ENCODE data around the gene AGXT2. TPM values are rescaled to one million over a fixed set of nuclear protein-coding genes. Genes with fewer than 3 reads are reported as not detected.

Gene AGXT2
- total and polyA plus RNA-seq, 2 donors (not counting 3 experiments of a cell fraction or from before 2014, with no cell fraction given) = not detected

DNA sequence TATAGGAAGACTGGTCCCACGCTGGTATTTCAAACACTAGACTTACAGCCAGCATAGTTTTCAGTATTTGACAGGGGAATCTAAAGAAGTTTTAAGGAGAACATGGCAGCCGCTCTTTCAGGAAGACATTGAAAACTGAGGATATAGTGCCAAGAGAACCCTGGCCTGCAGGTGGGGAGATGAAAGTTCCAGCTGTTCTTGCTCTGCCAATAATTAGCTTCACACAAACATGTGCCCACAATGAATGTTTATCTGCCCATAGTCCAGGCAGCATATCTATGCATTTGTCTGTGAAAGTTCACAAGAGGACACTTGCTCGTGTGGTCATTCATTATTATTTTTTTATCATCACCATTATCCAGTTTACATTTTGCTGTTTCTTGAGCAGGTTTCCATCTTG lies 47.6 kb upstream of the AGXT2 start:
- no peak overlapping the region for H2AFZ ChIP-seq (ENCODE audit: low read depth, low read length)
- H4K20me1 ChIP-seq (replicated peaks; ENCODE audit: control insufficient read depth, extremely low read depth, insufficient read depth, low read length) = no peaks in the 10 kb centered on the region
- BruUV-seq (replicated peaks) = no TSS peak
- TF ChIP-seq POLR2AphosphoS5 (IDR thresholded peaks at IDR 0.05; ENCODE audit: insufficient read depth, low read depth, low read length) = no peak
- no peak for TF ChIP-seq EZH2 (IDR thresholded peaks at IDR 0.05; ENCODE audit: borderline replicate concordance, low read depth, low read length, severe bottlenecking)
- TF ChIP-seq FOS (IDR thresholded peaks at IDR 0.05; ENCODE audit: borderline replicate concordance, insufficient read depth, low read length) = no peak
- TF ChIP-seq, protein P1, sequence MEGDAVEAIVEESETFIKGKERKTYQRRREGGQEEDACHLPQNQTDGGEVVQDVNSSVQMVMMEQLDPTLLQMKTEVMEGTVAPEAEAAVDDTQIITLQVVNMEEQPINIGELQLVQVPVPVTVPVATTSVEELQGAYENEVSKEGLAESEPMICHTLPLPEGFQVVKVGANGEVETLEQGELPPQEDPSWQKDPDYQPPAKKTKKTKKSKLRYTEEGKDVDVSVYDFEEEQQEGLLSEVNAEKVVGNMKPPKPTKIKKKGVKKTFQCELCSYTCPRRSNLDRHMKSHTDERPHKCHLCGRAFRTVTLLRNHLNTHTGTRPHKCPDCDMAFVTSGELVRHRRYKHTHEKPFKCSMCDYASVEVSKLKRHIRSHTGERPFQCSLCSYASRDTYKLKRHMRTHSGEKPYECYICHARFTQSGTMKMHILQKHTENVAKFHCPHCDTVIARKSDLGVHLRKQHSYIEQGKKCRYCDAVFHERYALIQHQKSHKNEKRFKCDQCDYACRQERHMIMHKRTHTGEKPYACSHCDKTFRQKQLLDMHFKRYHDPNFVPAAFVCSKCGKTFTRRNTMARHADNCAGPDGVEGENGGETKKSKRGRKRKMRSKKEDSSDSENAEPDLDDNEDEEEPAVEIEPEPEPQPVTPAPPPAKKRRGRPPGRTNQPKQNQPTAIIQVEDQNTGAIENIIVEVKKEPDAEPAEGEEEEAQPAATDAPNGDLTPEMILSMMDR (IDR thresholded peaks at IDR 0.05; ENCODE audit: extremely low read depth in 1 of 2, insufficient read depth in 1 of 2, low read depth in 1 of 2, low read length in 2 of 2) = no peak
- TF ChIP-seq, protein P2, sequence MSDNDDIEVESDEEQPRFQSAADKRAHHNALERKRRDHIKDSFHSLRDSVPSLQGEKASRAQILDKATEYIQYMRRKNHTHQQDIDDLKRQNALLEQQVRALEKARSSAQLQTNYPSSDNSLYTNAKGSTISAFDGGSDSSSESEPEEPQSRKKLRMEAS (IDR thresholded peaks at IDR 0.05; ENCODE audit: insufficient read depth, insufficient read length) = no peak
- no peak for TF ChIP-seq POLR2A (IDR thresholded peaks at IDR 0.05; ENCODE audit: low read depth, low read length)
- no peak for TF ChIP-seq MYC (IDR thresholded peaks at IDR 0.05; ENCODE audit: low read depth, low read length)
- no peak for TF ChIP-seq GATA2 (IDR thresholded peaks at IDR 0.05; ENCODE audit: insufficient read depth, insufficient read length, low read depth, low read length)
- no peak for TF ChIP-seq JUN (IDR thresholded peaks at IDR 0.05; ENCODE audit: borderline replicate concordance, insufficient read depth, insufficient read length, low read depth)
- no peak overlapping the region for H3K27ac ChIP-seq (ENCODE audit: insufficient read depth, low read depth, low read length)
- H3K9me1 ChIP-seq (replicated peaks; ENCODE audit: control insufficient read depth, extremely low read depth, insufficient read depth, low read length) = no peaks in the 10 kb centered on the region
- intact Hi-C loops (cut with micrococcal nuclease) = no loop called here
- POLR2A ChIA-PET = no interaction called here
- H3K4me1 ChIP-seq (ENCODE audit: control insufficient read depth, extremely low read depth, insufficient read depth, low read length) = no peaks in the 10 kb centered on the region
- H3K4me2 ChIP-seq (ENCODE audit: insufficient read depth, low read length) = no peak overlapping the region
- H3K9ac ChIP-seq (replicated peaks; ENCODE audit: extremely low read depth, insufficient read depth, low read length) = no peak overlapping the region
- DNase-seq (ENCODE audit: low read depth, low spot score) = no peak
- no peak for FAIRE-seq
- no peaks in the 10 kb centered on the region for H3K27me3 ChIP-seq (ENCODE audit: control insufficient read depth in 2 of 2, insufficient read depth in 2 of 2, low read length in 2 of 2)
- CTCF ChIA-PET = no interaction called here
- H3K79me2 ChIP-seq (ENCODE audit: control insufficient read depth, insufficient read depth, low read length) = no peaks in the 10 kb centered on the region
- H3K4me3 ChIP-seq (replicated peaks in 1 of 3; ENCODE audit: insufficient read depth in 1 of 3, low read depth in 1 of 3, low read length in 3 of 3) = no peak overlapping the region
- no peaks in the 10 kb centered on the region for H3K36me3 ChIP-seq (ENCODE audit: control insufficient read depth in 2 of 2, extremely low read depth in 1 of 2, insufficient read depth in 2 of 2, low read length in 2 of 2)
- dilution Hi-C loops (cut with MboI; ENCODE audit: extremely low pct_ligation_motif_present, low sequenced_read_pairs) = no loop called here
- no peaks in the 10 kb centered on the region for H3K9me3 ChIP-seq (replicated peaks; ENCODE audit: control insufficient read depth, insufficient read depth, low read length)

Data from endothelial cell of umbilical vein (primary cell).